CD14-positive monocyte (primary cell): ENCODE results near the gene FNBP1L. TPM values are rescaled to one million over a fixed set of nuclear protein-coding genes. Genes with fewer than 3 reads are reported as not detected.

Source experiments
- DNase-seq, 3 donors: peaks; one replicate each; pipeline ENCODE4 v3.0.0-alpha.2; 2011 to 2022
- H2AFZ ChIP-seq: 2 replicates; pipeline ENCODE4 v1.6.0; 2012; ENCODE audit warnings: mild to moderate bottlenecking, low read depth, low read length, inconsistent platforms; ENCODE audit not compliant: insufficient read depth, poor library complexity, severe bottlenecking
- H3K27ac ChIP-seq, 2 donors: 1 replicate in 1 of 2; 2 replicates in 1 of 2; pipeline ENCODE4 v1.5.1; 2012 to 2013; ENCODE audit warnings: low read length in 2 of 2, control low read depth in 1 of 2, inconsistent platforms in 1 of 2, low read depth in 1 of 2, mild to moderate bottlenecking in 1 of 2
- H3K27me3 ChIP-seq, 2 donors: one replicate each; pipeline versions ENCODE4 v1.6.0 to v1.6.1; 2011 to 2013; ENCODE audit warnings: low read length in 2 of 2; ENCODE audit not compliant: control insufficient read depth in 2 of 2, insufficient read depth in 2 of 2
- H3K36me3 ChIP-seq, 2 donors: replicated peaks in 1 of 2; 1 replicate in 1 of 2; 2 replicates in 1 of 2; pipeline versions ENCODE4 v1.5.1 to v1.6.1; 2012 to 2013; ENCODE audit warnings: low read length in 2 of 2, control low read depth in 1 of 2, inconsistent platforms in 1 of 2, mild to moderate bottlenecking in 1 of 2; ENCODE audit not compliant: insufficient read depth in 2 of 2, control insufficient read depth in 1 of 2
- H3K4me1 ChIP-seq, 2 donors: 1 replicate in 1 of 2; 2 replicates in 1 of 2; pipeline versions ENCODE4 v1.5.1 to v1.6.1; 2012 to 2013; ENCODE audit warnings: low read length in 2 of 2, control low read depth in 1 of 2, inconsistent platforms in 1 of 2, mild to moderate bottlenecking in 1 of 2, moderate library complexity in 1 of 2; ENCODE audit not compliant: insufficient read depth in 2 of 2, control insufficient read depth in 1 of 2
- H3K4me2 ChIP-seq: replicated peaks from 2 replicates; pipeline ENCODE3; 2012; ENCODE audit warnings: low read length, moderate library complexity, mild to moderate bottlenecking; ENCODE audit not compliant: poor library complexity, severe bottlenecking; ENCODE audit errors: extremely low read depth
- H3K4me3 ChIP-seq, 3 experiments: fragments of 200-600 bp in 1 of 3; sonication (generic) in 1 of 3; replicated peaks in 1 of 3; 1 replicate in 2 of 3; 2 replicates in 1 of 3; pipeline ENCODE4 v1.5.1; 2011 to 2013; ENCODE audit warnings: low read length in 3 of 3, mild to moderate bottlenecking in 3 of 3, control low read depth in 2 of 3, low read depth in 2 of 3, inconsistent platforms in 1 of 3, moderate library complexity in 1 of 3
- H3K79me2 ChIP-seq: 2 replicates; pipeline ENCODE4 v1.6.0; 2012; ENCODE audit warnings: mild to moderate bottlenecking, control low read depth, inconsistent platforms, low read length, moderate library complexity; ENCODE audit not compliant: insufficient read depth
- H3K9ac ChIP-seq: 2 replicates; pipeline ENCODE4 v1.6.0; 2017; ENCODE audit warnings: low read length, mild to moderate bottlenecking; ENCODE audit not compliant: insufficient read depth, poor library complexity, severe bottlenecking
- H3K9me3 ChIP-seq, 2 donors: replicated peaks in 1 of 2; 1 replicate in 1 of 2; 2 replicates in 1 of 2; pipeline versions ENCODE4 v1.5.1 to v1.6.1; 2012 to 2013; ENCODE audit warnings: low read length in 2 of 2, control low read depth in 1 of 2; ENCODE audit not compliant: control insufficient read depth in 1 of 2, insufficient read depth in 1 of 2
- H4K20me1 ChIP-seq: 2 replicates; pipeline ENCODE4 v1.6.0; 2012; ENCODE audit warnings: mild to moderate bottlenecking, low read length, control low read depth, moderate library complexity; ENCODE audit not compliant: insufficient read depth
- H3K27ac Mint-ChIP-seq, 7 donors: one replicate each; pipeline ENCODE4 v1.8.0; 2020; ENCODE audit warnings: mild to moderate bottlenecking in 7 of 7, mixed read lengths in 7 of 7, moderate library complexity in 6 of 7, inconsistent platforms in 2 of 7
- H3K27me3 Mint-ChIP-seq, 3 donors: one replicate each; pipeline ENCODE4 v1.8.0; 2021 to 2022; ENCODE audit warnings: low read depth in 3 of 3, mild to moderate bottlenecking in 3 of 3, mixed read lengths in 3 of 3, moderate library complexity in 3 of 3, inconsistent platforms in 1 of 3
- H3K36me3 Mint-ChIP-seq, 2 donors: one replicate each; pipeline ENCODE4 v1.8.0; 2020; ENCODE audit warnings: mixed read lengths in 2 of 2, inconsistent platforms in 1 of 2, mild to moderate bottlenecking in 1 of 2
- H3K4me1 Mint-ChIP-seq: one replicate; pipeline ENCODE4 v1.8.0; 2020; ENCODE audit warnings: mild to moderate bottlenecking, mixed read lengths
- H3K4me3 Mint-ChIP-seq, 2 donors: one replicate each; pipeline ENCODE4 v1.8.0; 2020; ENCODE audit warnings: mild to moderate bottlenecking in 2 of 2, mixed read lengths in 2 of 2, moderate library complexity in 1 of 2
- H3K9me3 Mint-ChIP-seq, 7 donors: one replicate each; pipeline ENCODE4 v1.8.0; 2020 to 2022; ENCODE audit warnings: mixed read lengths in 7 of 7, mild to moderate bottlenecking in 6 of 7, moderate library complexity in 6 of 7, inconsistent platforms in 2 of 7
- CTCF ChIP-seq: fragments of 200-600 bp; IDR thresholded peaks from one replicate; pipeline ENCODE4 v1.8.0; 2022; ENCODE audit warnings: antibody characterized with exemption, mild to moderate bottlenecking
- WGBS: methylation state at CpG from one replicate; pipeline ENCODE4 v1.1.5; 2013; ENCODE audit warnings: missing lambda C conversion rate; ENCODE audit not compliant: insufficient coverage; 5-methylcytosine and 5-hydroxymethylcytosine counted together
- intact Hi-C, 2 donors: fragments of 100-400 bp; cut with micrococcal nuclease; formaldehyde crosslinking; loops; one replicate each; pipeline versions ENCODE4 v1.15.0 to v1.15.1; 2023
- polyA plus RNA-seq, 3 donors: library from polyadenylated mRNA; depleted of rRNA in 1 of 3; unstranded in 2 of 3; stranded (reverse) in 1 of 3; fragments of 300-500 nt in 2 of 3; fragments of >200 nt in 1 of 3; fragmentation: Illumina TruSeq in 2 of 3; gene quantifications; 1 replicate in 2 of 3; 2 replicates in 1 of 3; pipeline ENCODE4 v1.2.3, GENCODE V29; 2012 to 2021

The FNBP1L gene
- polyA plus RNA-seq, 3 donors, result 0.15 to 0.32 (median 0.28) TPM

GRCh38 chr1:93567255-93567918, 119.5 kb downstream of the FNBP1L start:
- H3K36me3 Mint-ChIP-seq, result peaks cover 3 to 5% of the 10 kb centered on the region in 2 donors
- TF ChIP-seq CTCF, result no peak
- intact Hi-C loops, result no loop called here
- H3K4me2 ChIP-seq, result no peak overlapping the region
- no peak overlapping the region for H3K27ac ChIP-seq
- no peaks in the 10 kb centered on the region for H3K4me1 ChIP-seq
- no peak overlapping the region for H2AFZ ChIP-seq
- no peak overlapping the region for H3K9ac ChIP-seq
- no peak overlapping the region for H3K4me3 Mint-ChIP-seq
- no peak overlapping the region for H3K4me3 ChIP-seq
- WGBS, result 100% methylated on average over 7 of the region's 15 CpGs
- no peaks in the 10 kb centered on the region for H3K79me2 ChIP-seq
- no peaks in the 10 kb centered on the region for H3K27me3 ChIP-seq
- peaks cover 8% of the 10 kb centered on the region for H3K4me1 Mint-ChIP-seq
- H4K20me1 ChIP-seq, result no peaks in the 10 kb centered on the region
- no peaks in the 10 kb centered on the region for H3K27me3 Mint-ChIP-seq
- DNase-seq, result no peak
- H3K9me3 Mint-ChIP-seq, result peaks cover 0 to 4% (median 0%) of the 10 kb centered on the region in 7 donors
- no peak overlapping the region for H3K27ac Mint-ChIP-seq
- no peaks in the 10 kb centered on the region for H3K9me3 ChIP-seq
- no peaks in the 10 kb centered on the region for H3K36me3 ChIP-seq

GRCh38 chr1:93569489-93569888, 121.6 kb downstream of the FNBP1L start:
- no peak overlapping the region for H2AFZ ChIP-seq
- Mint-ChIP-seq H3K27ac (no peak overlapping the region), H3K4me1 (peaks cover 8% of the 10 kb centered on the region), H3K4me3 (no peak overlapping the region), H3K27me3 (no peaks in the 10 kb centered on the region), H3K36me3 (peaks cover 3 to 5% of the 10 kb centered on the region in 2 donors), H3K9me3 (peaks cover 0 to 4% (median 0%) of the 10 kb centered on the region in 7 donors)
- no peak overlapping the region for H3K4me3 ChIP-seq
- 100% methylated on average over 1 of the region's 2 CpGs for WGBS
- no peak overlapping the region for H3K27ac ChIP-seq
- intact Hi-C loops, result no loop called here
- no peaks in the 10 kb centered on the region for H3K27me3 ChIP-seq
- H3K79me2 ChIP-seq, result no peaks in the 10 kb centered on the region
- no peaks in the 10 kb centered on the region for H3K36me3 ChIP-seq
- no peaks in the 10 kb centered on the region for H3K9me3 ChIP-seq
- no peak overlapping the region for H3K9ac ChIP-seq
- DNase-seq, result no peak
- TF ChIP-seq CTCF, result no peak
- H3K4me2 ChIP-seq, result no peak overlapping the region
- H4K20me1 ChIP-seq, result no peaks in the 10 kb centered on the region
- no peaks in the 10 kb centered on the region for H3K4me1 ChIP-seq
